OCI-LY7 (cell line): ENCODE data around the gene CCDC185. TPM values are rescaled to one million over a fixed set of nuclear protein-coding genes. Genes with fewer than 3 reads are reported as not detected.
A peak's percentile ranks its signal among the peaks of the same experiment; 100 is the strongest.

Source experiments
- BruUV-seq: library from RNA; stranded (reverse); fragments of 400-500 nt; replicated peaks from 2 replicates; lab custom pipeline; 2021; lab: Mats Ljungman, UMichigan
- CTCF ChIA-PET: fragments of 300-600 bp; sonication (Branson Sonifier 250); formaldehyde crosslinking; loops from one replicate; lab custom pipeline; 2022; ENCODE audit warnings: antibody characterized with exemption; ENCODE audit not compliant: unreplicated experiment; lab: Charles Lee
- POLR2A ChIA-PET: fragments of 300-600 bp; sonication (Branson Sonifier 250); formaldehyde crosslinking; loops from one replicate; lab custom pipeline; 2022; ENCODE audit warnings: antibody characterized with exemption; lab: Charles Lee
- DNase-seq: peaks from one replicate; pipeline ENCODE4 v3.0.0-alpha.2; 2015; ENCODE audit warnings: low spot score
- H2AFZ ChIP-seq: fragments of 200-600 bp; sonication (generic), shearing (Covaris generic); 2 replicates; pipeline ENCODE4 v1.6.1; 2014; ENCODE audit warnings: mild to moderate bottlenecking, antibody characterized with exemption, low read length, moderate library complexity
- H3K27ac ChIP-seq: fragments of 200-600 bp; sonication (generic); 2 replicates; pipeline ENCODE4 v1.5.1; 2014; ENCODE audit warnings: mixed run types, low read depth, mild to moderate bottlenecking, moderate library complexity, low read length, inconsistent platforms; ENCODE audit not compliant: poor library complexity, severe bottlenecking
- H3K36me3 ChIP-seq: fragments of 200-600 bp; sonication (generic); 2 replicates; pipeline ENCODE4 v1.6.1; 2014; ENCODE audit warnings: mild to moderate bottlenecking, antibody characterized with exemption, low read length, moderate library complexity, mixed read lengths; ENCODE audit not compliant: insufficient read depth
- H3K4me1 ChIP-seq: fragments of 200-600 bp; sonication (generic); 2 replicates; pipeline ENCODE4 v1.5.1; 2014; ENCODE audit warnings: mild to moderate bottlenecking, low read length; ENCODE audit not compliant: insufficient read depth, poor library complexity, severe bottlenecking
- H3K4me2 ChIP-seq: fragments of 200-600 bp; sonication (generic); 2 replicates; pipeline ENCODE4 v1.6.1; 2014; ENCODE audit warnings: mild to moderate bottlenecking, low read length
- H3K4me3 ChIP-seq: fragments of 200-600 bp; sonication (generic); 2 replicates; pipeline ENCODE4 v1.5.1; 2014; ENCODE audit warnings: mild to moderate bottlenecking, low read depth, low read length; ENCODE audit not compliant: poor library complexity, severe bottlenecking
- H3K79me2 ChIP-seq: fragments of 200-600 bp; sonication (generic); 2 replicates; pipeline ENCODE4 v1.6.1; 2016; ENCODE audit warnings: low read depth, mild to moderate bottlenecking, low read length, moderate library complexity, mixed read lengths; ENCODE audit not compliant: insufficient read depth
- H3K9me2 ChIP-seq: fragments of 200-600 bp; sonication (generic); 2 replicates; pipeline ENCODE4 v1.6.1; 2016; ENCODE audit warnings: mild to moderate bottlenecking, low read length, mixed read lengths; ENCODE audit not compliant: insufficient read depth
- H3K9me3 ChIP-seq: fragments of 200-600 bp; sonication (generic); 2 replicates; pipeline ENCODE4 v1.6.1; 2014; ENCODE audit warnings: mild to moderate bottlenecking, mixed run types, low read length, mixed read lengths
- H4K20me1 ChIP-seq: fragments of 200-600 bp; sonication (generic); 2 replicates; pipeline ENCODE4 v1.6.1; 2014; ENCODE audit warnings: mild to moderate bottlenecking, antibody characterized with exemption, low read length, moderate library complexity, mixed read lengths; ENCODE audit not compliant: insufficient read depth
- CTCF ChIP-seq: fragments of 200-600 bp; sonication (generic); conservative IDR thresholded peaks from 2 replicates; pipeline ENCODE4 v1.5.1; 2014; ENCODE audit warnings: mild to moderate bottlenecking, antibody characterized with exemption, low read length, moderate library complexity, mixed read lengths
- EZH2phosphoT487 ChIP-seq: fragments of 200-600 bp; sonication (generic); IDR thresholded peaks from 2 replicates; pipeline ENCODE4 v1.6.1; 2018; ENCODE audit warnings: low read depth, borderline replicate concordance, mild to moderate bottlenecking, mixed run types, antibody characterized with exemption, low read length, moderate library complexity, mixed read lengths
- intact Hi-C: fragments of 100-400 bp; cut with micrococcal nuclease; formaldehyde crosslinking; loops from one replicate; pipeline ENCODE4 v1.10.0; 2022; ENCODE audit not compliant: unreplicated experiment
- total RNA-seq, 2 experiments: library from RNA; depleted of rRNA in 1 of 2; stranded (reverse); fragments of >200 nt in 1 of 2; shearing (Covaris generic) in 1 of 2; gene quantifications; 2 replicates each; pipeline ENCODE4 v1.2.3, GENCODE V29; 2014 to 2022

Gene CCDC185
- total RNA-seq, 2 experiments from 2014 or later, result not detected

- POLR2A ChIA-PET, result interaction anchor here (0.7 kb wide), 1 partner anchor 708 kb away, joined by 4 read pairs; no protein-coding TSS in a partner anchor
- Histone ChIP-seq H3K4me1 (peaks cover 6% of the 10 kb centered on the region), H3K36me3 (no peaks in the 10 kb centered on the region), H2AFZ (peak within 1 kb of the TSS; percentile 82), H3K4me2 (peak within 1 kb of the TSS; percentile 74), H4K20me1 (no peaks in the 10 kb centered on the region), H3K79me2 (no peaks in the 10 kb centered on the region), H3K9me2 (no peaks in the 10 kb centered on the region), H3K27ac (no peak within 1 kb of the TSS), H3K9me3 (no peaks in the 10 kb centered on the region), H3K4me3 (peak within 1 kb of the TSS; percentile 67)
- intact Hi-C loops, result loop anchor here (10.0 kb wide), 1 partner anchor 481 kb away; the partner anchor contains the start of gene TP53BP2
- TF ChIP-seq CTCF (no peak), EZH2phosphoT487 (no peak)
- CTCF ChIA-PET, result no interaction called here
- BruUV-seq, result no TSS peak
- peak; percentile 62 for DNase-seq
These were observed 29.1 kb upstream of the CCDC185 start, which contains the start of gene SUSD4 for GRCh38 chr1:223363856-223364684. Gene SUSD4 (minus strand): TSS chr1:223364176. CDS start chr1:223363425, 751 bp downstream.

- Histone ChIP-seq H3K9me3 (no peaks in the 10 kb centered on the region), H3K4me1 (peaks cover 6% of the 10 kb centered on the region), H3K27ac (no peak overlapping the region), H2AFZ (no peak overlapping the region), H3K4me3 (no peak overlapping the region), H3K79me2 (no peaks in the 10 kb centered on the region), H3K36me3 (no peaks in the 10 kb centered on the region), H4K20me1 (no peaks in the 10 kb centered on the region), H3K9me2 (no peaks in the 10 kb centered on the region), H3K4me2 (no peak overlapping the region)
- TF ChIP-seq CTCF, result no peak
- no peak for TF ChIP-seq EZH2phosphoT487
- ChIA-PET CTCF (no interaction called here), POLR2A (no interaction called here)
- DNase-seq, result no peak
- BruUV-seq, result no TSS peak
- intact Hi-C loops, result loop anchor here (10.0 kb wide), 1 partner anchor 480 kb away; the partner anchor contains the start of gene TP53BP2
These were observed 28.4 kb upstream of the CCDC185 start for GRCh38 chr1:223364685-223365382.
